Spleen (tissue), 11 donors: Measurements from ENCODE around the gene ADGRB2. TPM values are rescaled to one million over a fixed set of nuclear protein-coding genes. Genes with fewer than 3 reads are reported as not detected.
A peak's percentile ranks its signal among the peaks of the same experiment; 100 is the strongest.

Source experiments
- DNase-seq: peaks from one replicate; pipeline ENCODE4 v3.0.0-alpha.2; 2020
- H3K27ac ChIP-seq, 8 donors: fragments of 200-600 bp; sonication (generic) in 7 of 8; 1 replicate in 4 of 8; 2 replicates in 4 of 8; pipeline versions ENCODE4 v1.5.0 to v1.8.0; 2016 to 2021; ENCODE audit warnings: inconsistent platforms in 4 of 8, mild to moderate bottlenecking in 4 of 8, moderate library complexity in 1 of 8
- H3K27me3 ChIP-seq, 7 donors: fragments of 200-600 bp; sonication (generic) in 6 of 7; replicated peaks in 1 of 7; 1 replicate in 4 of 7; 2 replicates in 3 of 7; pipeline versions ENCODE4 v1.5.0 to v1.8.0; 2016 to 2021; ENCODE audit warnings: inconsistent platforms in 3 of 7, mild to moderate bottlenecking in 1 of 7
- H3K36me3 ChIP-seq, 6 donors: fragments of 200-600 bp; sonication (generic) in 5 of 6; 1 replicate in 4 of 6; 2 replicates in 2 of 6; pipeline versions ENCODE4 v1.5.0 to v1.8.0; 2016 to 2021; ENCODE audit warnings: inconsistent platforms in 2 of 6
- H3K4me1 ChIP-seq, 6 donors: fragments of 200-600 bp; sonication (generic) in 5 of 6; 1 replicate in 3 of 6; 2 replicates in 3 of 6; pipeline versions ENCODE4 v1.5.0 to v1.8.0; 2016 to 2021; ENCODE audit warnings: inconsistent platforms in 3 of 6
- H3K4me3 ChIP-seq, 8 donors: fragments of 200-600 bp; sonication (generic) in 7 of 8; 1 replicate in 4 of 8; 2 replicates in 4 of 8; pipeline versions ENCODE4 v1.5.0 to v1.8.0; 2016 to 2021; ENCODE audit warnings: inconsistent platforms in 4 of 8, mild to moderate bottlenecking in 4 of 8, moderate library complexity in 2 of 8
- H3K9me3 ChIP-seq, 8 donors: fragments of 200-600 bp; sonication (generic) in 7 of 8; 1 replicate in 4 of 8; 2 replicates in 4 of 8; pipeline versions ENCODE4 v1.5.0 to v1.8.0; 2016 to 2021; ENCODE audit warnings: inconsistent platforms in 4 of 8
- POLR2A ChIP-seq, 3 donors: fragments of 450-650 bp; IDR thresholded peaks; one replicate each; pipeline ENCODE4 v1.5.1; 2017; ENCODE audit warnings: antibody characterized with exemption in 3 of 3, mild to moderate bottlenecking in 1 of 3
- POLR2AphosphoS5 ChIP-seq, 3 donors: sonication (generic); formaldehyde crosslinking; IDR thresholded peaks; one replicate each; pipeline ENCODE4 v1.5.1; 2017; ENCODE audit warnings: antibody characterized with exemption in 3 of 3
- WGBS, 5 donors: extraction: QIAGEN DNeasy Blood & Tissue Kit in 3 of 5; methylation state at CpG; one replicate each; pipeline versions ENCODE4 v1.1.5 to v1.1.7; 2013 to 2018; 5-methylcytosine and 5-hydroxymethylcytosine counted together
- intact Hi-C: fragments of 100-400 bp; cut with DNase I; formaldehyde crosslinking; loops from one replicate; pipeline ENCODE4 v1.15.0; 2023; ENCODE audit warnings: low total_unique reads
- polyA plus RNA-seq, 3 donors: library from polyadenylated mRNA; stranded (reverse); fragments of 200-250 nt; gene quantifications; one replicate each; pipeline ENCODE4 v1.2.1, GENCODE V29; 2013
- total RNA-seq, 7 donors: library from RNA; depleted of rRNA in 3 of 7; stranded (reverse); fragments of >200 nt in 3 of 7; fragmentation: NEBNext Ultra II Directional in 4 of 7; extraction: Animal tissue kit (Norgen Biotek cat#: 25700) in 4 of 7; gene quantifications; one replicate each; pipeline versions ENCODE4 v1.1.0 to v1.2.1, GENCODE V29; 2016 to 2021
- TF ChIP-seq, protein P1 (sequence below), 11 experiments: fragments of 200-600 bp in 7 of 11; fragments of 450-650 bp in 4 of 11; sonication (generic) in 4 of 11; IDR thresholded peaks in 8 of 11; conservative IDR thresholded peaks in 3 of 11; 1 replicate in 7 of 11; 2 replicates in 4 of 11; pipeline versions ENCODE4 v1.4.0 to v1.8.0; 2016 to 2021; ENCODE audit warnings: antibody characterized with exemption in 11 of 11, inconsistent platforms in 4 of 11, mild to moderate bottlenecking in 1 of 11
- donor health status: healthy with polysubstance abuse.
- donor health status: DM: no; HTN: no; CAD: no; lungs with moderate emphysema.
- donor health status: DM: no; HTN: no; CAD: no.
- donor health status: Bipolar disorder and iron deficiency.
- donor health status: healthy.
- donor health status: DM: no; HTN: no; CAD: no.
- donor health status: DM: yes; HTN: yes; CAD: no.

ADGRB2 gene
- total and polyA plus RNA-seq, 10 donors, result 0.52 to 5.1 (median 1.5) TPM

DNA sequence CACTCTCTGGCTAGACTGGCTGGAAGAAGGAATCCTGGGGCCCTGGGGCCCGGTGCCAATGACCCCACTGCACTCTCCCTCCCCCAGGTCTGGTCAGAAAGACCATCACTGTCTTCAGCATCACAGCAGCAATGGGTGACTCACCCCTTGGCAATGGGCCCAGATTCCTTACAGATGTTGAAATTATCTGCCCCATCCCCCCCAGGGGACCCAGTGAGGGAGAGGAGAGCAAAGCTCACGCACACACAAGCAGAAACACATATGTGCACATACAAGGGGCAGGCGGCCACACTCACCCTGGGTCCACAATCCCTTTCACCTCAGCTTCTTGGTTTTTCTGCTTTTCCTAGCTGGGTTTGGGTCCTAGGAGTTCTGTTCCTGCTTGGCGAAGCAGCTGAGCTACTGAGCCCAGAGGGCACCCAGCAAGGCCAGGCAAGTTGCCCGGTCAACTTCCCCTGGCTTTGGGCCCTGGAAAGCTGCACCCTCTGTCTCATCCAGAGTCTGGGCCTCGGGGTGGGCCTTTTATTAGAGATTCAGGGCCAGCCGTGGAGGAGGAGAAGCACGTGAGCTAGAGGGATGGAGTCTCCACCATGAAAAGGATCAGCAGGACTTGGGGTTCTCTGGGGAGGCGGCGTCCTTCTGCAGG, 62.9 kb downstream of the ADGRB2 start:
- Histone ChIP-seq H3K27me3 (peaks cover 0 to 38% (median 12%) of the 10 kb centered on the region in 7 donors), H3K4me1 (peaks cover 10 to 79% (median 51%) of the 10 kb centered on the region in 6 donors), H3K4me3 (no peak overlapping the region), H3K27ac (peak overlapping the region in 7 of 8 donors; percentile 12 to 64 (median 53)), H3K9me3 (no peaks in the 10 kb centered on the region), H3K36me3 (no peaks in the 10 kb centered on the region)
- WGBS, 5 donors, result 50 to 79% (median 70%) methylated on average over 8 to 10 of the region's 10 CpGs
- intact Hi-C loops, result no loop called here
- TF ChIP-seq POLR2A (IDR thresholded peaks at IDR 0.05) (no peak), POLR2AphosphoS5 (IDR thresholded peaks at IDR 0.05) (peak in 2 of 3 donors; percentile 43 to 73)
- DNase-seq, result no peak

DNA sequence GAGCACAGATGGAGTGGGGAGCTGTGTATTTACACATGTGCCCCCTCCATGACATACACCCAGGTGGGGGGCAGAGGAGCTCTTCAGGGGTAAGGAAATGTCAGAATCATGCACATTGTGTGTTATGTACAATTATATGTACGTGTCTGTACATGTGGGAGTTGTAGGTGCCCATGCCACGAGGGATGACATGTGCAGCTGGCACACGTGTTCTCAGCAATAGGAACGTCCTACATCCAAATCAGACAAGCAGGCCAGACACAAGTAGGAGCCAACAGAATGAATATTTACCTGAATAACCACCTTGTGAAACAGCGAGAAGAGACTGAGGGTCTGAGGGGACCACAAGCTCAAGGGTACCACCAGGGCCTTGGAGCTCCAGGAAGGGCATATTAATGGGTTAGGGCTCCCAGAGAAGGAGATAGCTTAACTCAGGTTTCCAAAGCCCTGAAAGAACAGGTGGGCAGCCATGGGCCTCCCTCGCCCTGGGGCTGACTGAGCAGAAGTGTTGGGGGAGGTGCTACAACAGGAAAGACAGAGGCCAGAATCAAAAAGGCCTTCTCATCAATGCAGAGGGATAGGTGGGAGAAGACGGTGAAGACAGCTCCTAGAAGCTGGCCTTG, 63.6 kb downstream of the ADGRB2 start:
- TF ChIP-seq, protein P1, sequence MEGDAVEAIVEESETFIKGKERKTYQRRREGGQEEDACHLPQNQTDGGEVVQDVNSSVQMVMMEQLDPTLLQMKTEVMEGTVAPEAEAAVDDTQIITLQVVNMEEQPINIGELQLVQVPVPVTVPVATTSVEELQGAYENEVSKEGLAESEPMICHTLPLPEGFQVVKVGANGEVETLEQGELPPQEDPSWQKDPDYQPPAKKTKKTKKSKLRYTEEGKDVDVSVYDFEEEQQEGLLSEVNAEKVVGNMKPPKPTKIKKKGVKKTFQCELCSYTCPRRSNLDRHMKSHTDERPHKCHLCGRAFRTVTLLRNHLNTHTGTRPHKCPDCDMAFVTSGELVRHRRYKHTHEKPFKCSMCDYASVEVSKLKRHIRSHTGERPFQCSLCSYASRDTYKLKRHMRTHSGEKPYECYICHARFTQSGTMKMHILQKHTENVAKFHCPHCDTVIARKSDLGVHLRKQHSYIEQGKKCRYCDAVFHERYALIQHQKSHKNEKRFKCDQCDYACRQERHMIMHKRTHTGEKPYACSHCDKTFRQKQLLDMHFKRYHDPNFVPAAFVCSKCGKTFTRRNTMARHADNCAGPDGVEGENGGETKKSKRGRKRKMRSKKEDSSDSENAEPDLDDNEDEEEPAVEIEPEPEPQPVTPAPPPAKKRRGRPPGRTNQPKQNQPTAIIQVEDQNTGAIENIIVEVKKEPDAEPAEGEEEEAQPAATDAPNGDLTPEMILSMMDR (IDR thresholded peaks at IDR 0.05 in 8 of 11, conservative IDR thresholded peaks at IDR 0.05 in 3 of 11), result no peak
- TF ChIP-seq POLR2AphosphoS5 (IDR thresholded peaks at IDR 0.05) (no peak), POLR2A (IDR thresholded peaks at IDR 0.05) (no peak)
- no peak for DNase-seq
- 68 to 79% (median 75%) methylated on average over 7 of the region's 7 CpGs for WGBS, 5 donors

DNA sequence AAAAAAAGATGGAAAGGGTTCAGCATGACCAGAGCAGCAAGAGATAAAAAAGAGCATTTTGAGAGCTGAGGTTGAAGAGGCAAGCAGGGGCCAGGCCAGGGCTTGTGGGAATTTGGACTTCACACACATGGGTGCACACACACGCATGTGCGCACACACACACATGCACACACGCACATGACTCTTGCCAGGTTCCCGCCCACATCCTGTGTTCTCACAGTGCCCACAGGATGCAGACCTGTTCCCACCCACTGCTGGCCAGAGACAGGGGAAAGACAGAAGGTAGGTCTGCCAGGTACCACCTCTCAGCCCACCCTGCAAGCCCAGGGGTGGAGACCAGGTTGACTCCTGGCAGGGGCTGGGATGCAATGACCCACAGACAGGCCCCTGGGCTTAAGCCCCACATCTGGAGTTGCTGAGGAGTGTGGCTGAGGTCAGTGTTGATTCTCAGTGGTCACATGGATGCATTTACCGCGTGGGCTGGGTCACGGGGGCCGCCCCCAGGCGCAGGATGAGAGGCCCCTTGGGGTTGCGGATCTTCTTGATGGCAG, 64.7 kb downstream of the ADGRB2 start:
- Histone ChIP-seq H3K36me3 (no peaks in the 10 kb centered on the region), H3K27ac (peak overlapping the region in 3 of 8 donors; percentile 53 to 64 (median 63)), H3K4me3 (peak overlapping the region in 1 of 8 donors; percentile 14), H3K9me3 (no peaks in the 10 kb centered on the region), H3K4me1 (peaks cover 6 to 61% (median 38%) of the 10 kb centered on the region in 6 donors), H3K27me3 (peaks cover 0 to 22% (median 11%) of the 10 kb centered on the region in 7 donors)
- WGBS, 5 donors, result 58 to 79% (median 71%) methylated on average over 10 of the region's 10 CpGs
- peak in 2 of 3 donors; percentile 46 to 65 for TF ChIP-seq POLR2AphosphoS5 (IDR thresholded peaks at IDR 0.05)
- TF ChIP-seq POLR2A (IDR thresholded peaks at IDR 0.05), result no peak
- intact Hi-C loops, result no loop called here
- DNase-seq, result peak; percentile 88

More for the DNA sequence above, 63.6 kb downstream of the ADGRB2 start:
- H3K36me3 ChIP-seq, result no peaks in the 10 kb centered on the region
- intact Hi-C loops, result no loop called here
- no peaks in the 10 kb centered on the region for H3K9me3 ChIP-seq
- peaks cover 0 to 33% (median 12%) of the 10 kb centered on the region in 7 donors for H3K27me3 ChIP-seq
- H3K4me1 ChIP-seq, result peaks cover 10 to 72% (median 49%) of the 10 kb centered on the region in 6 donors
- H3K4me3 ChIP-seq, result no peak overlapping the region
- H3K27ac ChIP-seq, result peak overlapping the region in 5 of 8 donors; percentile 12 to 64 (median 57)

DNA sequence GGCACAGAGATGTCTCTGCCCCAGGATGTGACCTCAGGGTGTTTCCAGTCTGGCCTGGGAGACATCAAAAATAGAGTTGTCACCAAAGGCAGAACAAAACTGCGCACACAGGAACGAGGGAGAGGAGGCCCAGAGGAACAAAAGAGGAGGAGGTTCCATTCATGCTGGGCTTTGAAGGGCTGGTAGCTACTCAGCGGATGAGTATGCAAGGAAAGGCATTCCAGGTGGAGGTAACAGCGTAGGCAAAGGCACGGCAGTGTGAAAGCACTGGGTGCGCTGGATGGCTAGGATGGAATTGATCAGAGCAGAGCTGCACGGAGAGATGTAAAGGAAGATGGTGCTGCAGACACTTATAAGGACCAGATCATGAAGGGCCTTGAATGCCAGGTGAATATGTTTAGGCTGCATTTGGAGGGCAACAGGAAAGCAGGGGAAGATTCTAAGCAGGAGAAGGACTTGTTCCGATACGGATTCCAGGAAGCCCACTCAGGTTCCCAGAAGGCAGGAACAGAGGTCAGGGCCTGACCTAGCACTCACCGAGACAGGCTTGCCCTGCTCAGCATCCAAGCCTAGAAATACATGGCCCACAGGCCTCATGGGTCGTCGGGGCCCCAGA, 66.7 kb downstream of the ADGRB2 start:
- H3K4me3 ChIP-seq, result no peak overlapping the region
- 79 to 88% (median 82%) methylated on average over 9 to 12 of the region's 12 CpGs for WGBS, 5 donors
- peaks cover 6 to 43% (median 26%) of the 10 kb centered on the region in 6 donors for H3K4me1 ChIP-seq
- H3K36me3 ChIP-seq, result no peaks in the 10 kb centered on the region
- intact Hi-C loops, result no loop called here
- no peaks in the 10 kb centered on the region for H3K9me3 ChIP-seq
- TF ChIP-seq POLR2A (IDR thresholded peaks at IDR 0.05), result no peak
- TF ChIP-seq, protein P1 (IDR thresholded peaks at IDR 0.05 in 8 of 11, conservative IDR thresholded peaks at IDR 0.05 in 3 of 11), result no peak
- TF ChIP-seq POLR2AphosphoS5 (IDR thresholded peaks at IDR 0.05), result no peak
- H3K27me3 ChIP-seq, result peaks cover 0 to 2% (median 0%) of the 10 kb centered on the region in 7 donors
- H3K27ac ChIP-seq, result no peak overlapping the region
- no peak for DNase-seq
